GM10266 (cell line): ENCODE data around the gene SRSF8.
A peak's percentile ranks its signal among the peaks of the same experiment; 100 is the strongest.

ENCODE experiments used
- DNase-seq: peaks from one replicate; pipeline ENCODE4 v3.0.0; 2012; ENCODE audit errors: extremely low spot score
- TF ChIP-seq, protein P1 (sequence below): IDR thresholded peaks from 2 replicates; pipeline ENCODE4 v1.5.1; 2012; ENCODE audit warnings: mild to moderate bottlenecking, low read depth; ENCODE audit not compliant: control insufficient read depth, insufficient read depth; ENCODE audit errors: missing control alignments

SRSF8 gene

DNA sequence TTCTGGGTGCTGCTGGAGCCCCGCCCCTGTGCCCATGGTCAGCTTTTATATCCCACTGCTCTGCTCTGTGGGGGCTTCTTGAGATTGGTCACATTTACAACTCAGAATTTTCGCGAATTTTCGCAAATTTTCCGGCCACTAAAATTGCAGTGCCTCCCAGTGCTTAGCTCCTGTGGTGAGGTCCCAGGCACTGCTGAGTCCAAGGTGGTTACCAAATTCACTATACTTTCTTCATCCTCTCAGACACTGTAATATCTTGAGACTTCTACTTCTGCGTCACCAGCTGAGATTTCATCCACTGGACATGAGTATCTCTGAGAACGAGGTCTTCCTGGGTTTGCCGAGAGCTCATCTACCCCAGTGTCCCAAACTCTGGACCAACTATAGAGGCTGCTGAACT lies 8.8 kb upstream of the SRSF8 start:
- TF ChIP-seq, protein P1, sequence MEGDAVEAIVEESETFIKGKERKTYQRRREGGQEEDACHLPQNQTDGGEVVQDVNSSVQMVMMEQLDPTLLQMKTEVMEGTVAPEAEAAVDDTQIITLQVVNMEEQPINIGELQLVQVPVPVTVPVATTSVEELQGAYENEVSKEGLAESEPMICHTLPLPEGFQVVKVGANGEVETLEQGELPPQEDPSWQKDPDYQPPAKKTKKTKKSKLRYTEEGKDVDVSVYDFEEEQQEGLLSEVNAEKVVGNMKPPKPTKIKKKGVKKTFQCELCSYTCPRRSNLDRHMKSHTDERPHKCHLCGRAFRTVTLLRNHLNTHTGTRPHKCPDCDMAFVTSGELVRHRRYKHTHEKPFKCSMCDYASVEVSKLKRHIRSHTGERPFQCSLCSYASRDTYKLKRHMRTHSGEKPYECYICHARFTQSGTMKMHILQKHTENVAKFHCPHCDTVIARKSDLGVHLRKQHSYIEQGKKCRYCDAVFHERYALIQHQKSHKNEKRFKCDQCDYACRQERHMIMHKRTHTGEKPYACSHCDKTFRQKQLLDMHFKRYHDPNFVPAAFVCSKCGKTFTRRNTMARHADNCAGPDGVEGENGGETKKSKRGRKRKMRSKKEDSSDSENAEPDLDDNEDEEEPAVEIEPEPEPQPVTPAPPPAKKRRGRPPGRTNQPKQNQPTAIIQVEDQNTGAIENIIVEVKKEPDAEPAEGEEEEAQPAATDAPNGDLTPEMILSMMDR = no peak
- DNase-seq = no peak

DNA sequence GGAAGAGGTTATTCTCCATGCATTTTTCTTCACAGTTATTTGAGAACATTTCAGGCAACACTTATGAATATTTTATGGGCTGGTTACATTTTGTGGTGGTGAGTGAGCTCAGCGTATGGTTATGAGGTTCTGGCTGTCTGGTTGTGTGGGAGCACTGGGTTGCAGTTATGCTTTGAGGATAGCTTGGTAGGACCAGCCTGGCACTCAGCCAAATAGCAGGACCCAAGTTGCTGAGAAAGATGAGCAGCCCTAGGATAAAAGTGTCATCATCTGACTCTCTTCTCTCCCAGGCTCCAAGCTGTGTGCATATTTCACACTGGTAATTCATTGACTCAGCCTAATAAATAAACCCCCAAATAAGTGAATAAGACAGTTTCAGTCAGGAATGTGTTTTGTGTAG lies 8.1 kb upstream of the SRSF8 start:
- TF ChIP-seq, protein P1 = no peak
- no peak for DNase-seq

DNA sequence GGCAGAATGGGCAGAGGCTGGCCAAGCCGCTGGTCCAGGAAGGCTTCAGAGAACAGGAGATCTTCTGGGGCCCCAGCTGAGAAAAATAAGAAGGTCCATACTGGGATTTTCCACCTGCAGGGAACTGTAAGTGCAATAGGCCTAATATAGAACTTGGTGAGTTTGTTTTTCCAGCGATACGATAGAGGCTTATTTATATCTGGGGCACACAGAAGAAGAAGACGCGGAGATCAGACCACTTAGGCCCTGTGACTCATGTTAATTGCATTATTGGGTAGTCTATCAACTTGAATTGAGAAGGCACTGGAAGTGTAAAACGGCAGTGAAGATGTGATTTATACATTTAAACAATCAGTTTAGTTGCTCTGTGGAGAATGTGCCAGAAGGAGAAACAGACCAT lies 7.7 kb upstream of the SRSF8 start:
- no peak for DNase-seq
- TF ChIP-seq, protein P1 = no peak

DNA sequence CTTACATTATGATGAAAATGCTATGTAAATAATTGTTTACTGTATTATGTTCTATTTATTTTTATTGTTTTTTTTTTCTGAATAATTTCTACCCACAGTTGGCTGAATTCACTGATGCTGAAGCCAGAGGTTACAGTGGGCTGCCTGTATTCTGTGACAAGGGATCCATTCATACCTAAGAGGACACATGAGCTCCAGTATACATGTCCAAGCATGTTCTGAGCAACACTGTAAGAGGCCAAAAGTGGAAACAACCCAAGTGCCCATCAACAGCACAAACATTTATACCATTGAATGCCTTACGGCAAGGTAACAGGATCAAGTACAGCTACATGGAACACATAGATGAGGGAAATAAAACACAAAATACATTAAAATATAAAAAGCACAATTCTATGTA lies 1.4 kb upstream of the SRSF8 start:
- DNase-seq = no peak
- TF ChIP-seq, protein P1 = no peak

DNA sequence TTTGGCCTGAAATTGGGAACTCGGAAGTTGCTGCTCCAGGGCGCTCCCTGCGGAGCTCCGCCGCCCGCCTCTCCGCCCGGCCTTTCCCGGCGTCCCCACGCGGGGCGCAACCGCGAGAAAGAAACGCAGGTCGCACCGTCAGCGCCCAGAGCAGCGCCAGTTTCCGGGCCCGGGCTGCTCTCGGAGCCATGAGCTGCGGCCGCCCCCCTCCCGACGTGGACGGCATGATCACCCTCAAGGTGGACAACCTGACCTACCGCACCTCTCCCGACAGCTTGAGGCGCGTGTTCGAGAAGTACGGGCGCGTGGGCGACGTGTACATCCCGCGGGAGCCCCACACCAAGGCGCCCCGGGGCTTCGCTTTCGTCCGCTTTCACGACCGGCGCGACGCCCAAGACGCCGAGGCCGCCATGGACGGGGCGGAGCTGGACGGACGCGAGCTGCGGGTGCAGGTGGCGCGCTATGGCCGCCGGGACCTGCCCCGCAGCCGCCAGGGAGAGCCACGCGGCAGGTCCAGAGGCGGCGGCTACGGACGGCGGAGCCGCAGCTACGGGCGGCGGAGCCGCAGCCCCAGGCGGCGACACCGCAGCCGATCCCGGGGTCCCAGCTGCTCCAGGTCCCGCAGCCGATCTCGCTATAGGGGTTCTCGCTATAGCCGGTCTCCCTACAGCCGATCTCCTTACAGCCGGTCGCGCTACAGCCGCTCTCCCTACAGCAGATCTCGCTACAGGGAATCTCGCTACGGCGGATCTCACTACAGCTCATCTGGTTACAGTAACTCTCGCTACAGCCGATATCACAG lies 521 bp downstream of the SRSF8 start:
- DNase-seq = peak; percentile 52
- TF ChIP-seq, protein P1 = peak; percentile 55

DNA sequence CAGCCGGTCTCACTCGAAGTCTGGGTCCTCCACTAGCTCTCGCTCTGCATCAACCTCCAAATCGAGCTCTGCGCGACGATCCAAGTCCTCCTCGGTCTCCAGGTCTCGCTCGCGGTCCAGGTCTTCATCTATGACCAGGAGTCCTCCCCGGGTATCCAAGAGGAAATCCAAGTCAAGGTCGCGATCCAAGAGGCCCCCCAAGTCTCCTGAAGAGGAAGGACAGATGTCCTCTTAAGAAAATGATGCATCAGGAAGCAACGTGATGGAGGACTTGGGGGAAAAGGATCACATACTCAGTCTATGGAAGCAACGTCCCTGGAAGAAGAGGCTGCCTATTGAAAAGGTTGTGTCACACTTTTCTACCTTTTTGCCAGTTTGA lies 1.1 kb downstream of the SRSF8 start:
- no peak for DNase-seq
- TF ChIP-seq, protein P1 = no peak

DNA sequence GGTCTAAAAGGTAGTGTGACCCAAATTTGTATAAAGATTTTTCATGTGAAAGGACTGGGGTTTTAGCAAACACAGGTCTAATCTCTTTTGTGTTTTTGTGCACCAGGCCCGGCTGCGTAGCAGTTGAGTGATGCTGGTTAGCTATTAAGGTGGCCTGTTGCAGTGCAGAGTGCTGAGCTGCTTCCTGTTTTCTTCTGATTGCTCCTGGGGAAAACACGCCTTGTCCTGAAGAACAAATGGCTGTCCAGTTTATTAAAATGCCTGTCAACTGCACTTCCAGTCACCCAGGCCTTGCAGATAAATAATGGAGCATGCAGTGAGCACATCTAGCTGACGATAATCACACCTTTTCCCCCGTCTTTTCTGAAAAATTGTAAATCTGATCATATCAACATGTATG lies 1.8 kb downstream of the SRSF8 start:
- DNase-seq = peak; percentile 75
- TF ChIP-seq, protein P1 = no peak
